ENCODE measurements around the gene ASPSCR1. TPM values are rescaled to one million over a fixed set of nuclear protein-coding genes. Genes with fewer than 3 reads are reported as not detected.

Gene ASPSCR1
- total RNA-seq, 1 experiment from 2014 or later: 54.9 TPM

DNA sequence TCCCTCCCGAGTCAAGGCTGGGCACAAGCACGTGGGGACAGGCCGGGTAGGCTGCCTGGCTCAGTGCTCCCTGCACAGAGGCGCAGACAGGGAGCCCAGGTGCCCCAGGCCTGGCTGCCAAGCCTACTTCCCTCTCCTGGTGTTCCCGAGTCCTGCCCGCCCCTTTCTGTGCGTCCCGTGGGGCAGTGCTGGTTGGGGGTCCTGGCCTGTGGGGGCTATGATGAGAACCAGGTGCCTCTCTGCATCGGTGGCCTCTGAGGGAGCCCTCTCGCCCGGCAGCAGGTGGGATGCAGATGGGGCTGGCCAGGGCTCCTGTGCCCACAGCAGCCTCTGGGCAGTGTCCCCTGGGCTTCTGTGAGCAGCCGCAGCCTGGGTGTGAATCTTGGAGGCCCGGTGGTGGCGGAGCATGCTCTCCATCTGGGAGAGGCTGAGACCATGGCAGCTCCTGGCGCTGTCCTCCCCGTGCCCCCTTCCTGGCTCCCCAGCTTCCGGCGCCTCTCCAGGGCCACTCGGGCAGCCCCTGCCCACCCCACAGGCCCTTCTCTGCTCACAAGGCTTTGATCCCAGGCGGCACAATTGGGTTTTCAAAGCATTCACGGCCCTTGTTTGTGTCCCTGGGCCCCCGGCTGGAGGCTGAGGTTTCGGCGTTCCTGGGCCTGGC lies 38.0 kb downstream of the ASPSCR1 start:
- Histone ChIP-seq H3K4me2 (no peak overlapping the region), H3K4me3 (no peak overlapping the region), H3K27ac (no peak overlapping the region), H3K36me3 (ENCODE audit: low read depth) (no peaks in the 10 kb centered on the region), H3K79me2 (ENCODE audit: low read depth) (no peaks in the 10 kb centered on the region), H3K4me1 (replicated peaks; ENCODE audit: insufficient read depth) (no peaks in the 10 kb centered on the region), H2AFZ (no peak overlapping the region), H4K20me1 (ENCODE audit: insufficient read depth) (no peaks in the 10 kb centered on the region), H3K9me3 (ENCODE audit: insufficient read depth, low read depth) (no peaks in the 10 kb centered on the region), H3K9me2 (ENCODE audit: insufficient read depth) (no peaks in the 10 kb centered on the region), H3F3A (ENCODE audit: insufficient read depth, low read depth) (no peaks in the 10 kb centered on the region; the same call in 1 of the 2 replicates), H3K27me3 (ENCODE audit: insufficient read depth, low read depth) (no peaks in the 10 kb centered on the region)
- TF ChIP-seq EZH2 (IDR thresholded peaks at IDR 0.05; ENCODE audit: low read depth): no peak
- TF ChIP-seq, protein P1, sequence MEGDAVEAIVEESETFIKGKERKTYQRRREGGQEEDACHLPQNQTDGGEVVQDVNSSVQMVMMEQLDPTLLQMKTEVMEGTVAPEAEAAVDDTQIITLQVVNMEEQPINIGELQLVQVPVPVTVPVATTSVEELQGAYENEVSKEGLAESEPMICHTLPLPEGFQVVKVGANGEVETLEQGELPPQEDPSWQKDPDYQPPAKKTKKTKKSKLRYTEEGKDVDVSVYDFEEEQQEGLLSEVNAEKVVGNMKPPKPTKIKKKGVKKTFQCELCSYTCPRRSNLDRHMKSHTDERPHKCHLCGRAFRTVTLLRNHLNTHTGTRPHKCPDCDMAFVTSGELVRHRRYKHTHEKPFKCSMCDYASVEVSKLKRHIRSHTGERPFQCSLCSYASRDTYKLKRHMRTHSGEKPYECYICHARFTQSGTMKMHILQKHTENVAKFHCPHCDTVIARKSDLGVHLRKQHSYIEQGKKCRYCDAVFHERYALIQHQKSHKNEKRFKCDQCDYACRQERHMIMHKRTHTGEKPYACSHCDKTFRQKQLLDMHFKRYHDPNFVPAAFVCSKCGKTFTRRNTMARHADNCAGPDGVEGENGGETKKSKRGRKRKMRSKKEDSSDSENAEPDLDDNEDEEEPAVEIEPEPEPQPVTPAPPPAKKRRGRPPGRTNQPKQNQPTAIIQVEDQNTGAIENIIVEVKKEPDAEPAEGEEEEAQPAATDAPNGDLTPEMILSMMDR (conservative IDR thresholded peaks at IDR 0.05): no peak
- intact Hi-C loops (cut with micrococcal nuclease; ENCODE audit: unreplicated experiment): no loop called here
- BruUV-seq (replicated peaks): no TSS peak
- no peak for DNase-seq
- CTCF ChIA-PET: no interaction called here
- POLR2A ChIA-PET (ENCODE audit: unreplicated experiment): no interaction called here

DNA sequence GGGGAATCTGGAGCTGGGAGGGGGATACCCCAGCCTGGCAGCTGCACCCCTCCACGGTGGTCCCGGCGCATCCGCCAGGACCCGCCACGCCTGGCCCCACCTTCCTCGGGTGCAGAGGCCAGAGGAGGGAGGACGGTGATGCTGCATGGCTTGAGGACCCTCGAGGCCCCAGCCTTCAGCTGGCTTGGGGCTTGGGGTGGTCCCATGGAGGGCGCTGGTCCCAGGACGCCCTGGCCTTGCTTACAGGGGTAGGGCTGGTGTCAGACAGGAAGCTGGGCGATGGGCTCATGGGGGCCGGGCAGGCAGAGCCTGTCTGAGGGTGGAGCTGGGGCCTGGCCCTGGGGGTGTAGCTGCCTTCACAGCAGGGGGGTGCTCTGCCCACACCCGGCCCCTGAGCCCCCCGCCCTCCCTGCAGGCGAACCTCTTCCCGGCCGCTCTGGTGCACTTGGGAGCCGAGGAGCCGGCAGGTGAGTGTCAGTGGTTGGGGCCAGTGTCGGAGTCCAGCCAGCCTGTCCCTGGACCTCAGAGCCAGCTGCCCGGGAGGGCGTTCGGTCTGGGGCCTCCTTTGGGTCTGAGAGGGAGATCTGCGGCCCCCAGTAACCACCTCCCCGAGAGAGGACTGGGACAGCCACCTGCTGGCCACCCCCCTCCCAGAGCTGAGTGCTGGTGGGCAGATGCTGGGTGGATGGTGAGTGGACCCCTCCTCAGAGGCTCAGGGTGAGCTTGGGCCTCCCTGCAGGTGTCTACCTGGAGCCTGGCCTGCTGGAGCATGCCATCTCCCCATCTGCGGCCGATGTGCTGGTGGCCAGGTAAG lies 38.8 kb downstream of the ASPSCR1 start:
- no peak overlapping the region for H2AFZ ChIP-seq
- H3K36me3 ChIP-seq (ENCODE audit: low read depth): no peaks in the 10 kb centered on the region
- no peak for TF ChIP-seq EZH2 (IDR thresholded peaks at IDR 0.05; ENCODE audit: low read depth)
- TF ChIP-seq, protein P1 (conservative IDR thresholded peaks at IDR 0.05): no peak
- H3K27ac ChIP-seq: no peak overlapping the region
- H3K9me2 ChIP-seq (ENCODE audit: insufficient read depth): no peaks in the 10 kb centered on the region
- intact Hi-C loops (cut with micrococcal nuclease; ENCODE audit: unreplicated experiment): no loop called here
- no peaks in the 10 kb centered on the region for H3K27me3 ChIP-seq (ENCODE audit: insufficient read depth, low read depth)
- POLR2A ChIA-PET (ENCODE audit: unreplicated experiment): interaction anchor here (0.6 kb wide), 1 partner anchor 381 kb away, joined by 8 read pairs; no protein-coding TSS in a partner anchor
- no peak overlapping the region for H3K4me3 ChIP-seq
- peaks cover 5% of the 10 kb centered on the region; the same call in 1 of the 2 replicates for H4K20me1 ChIP-seq (ENCODE audit: insufficient read depth)
- peaks cover under 1% of the 10 kb centered on the region; the same call in 1 of the 2 replicates for H3F3A ChIP-seq (ENCODE audit: insufficient read depth, low read depth)
- CTCF ChIA-PET: no interaction called here
- no TSS peak for BruUV-seq (replicated peaks)
- H3K9me3 ChIP-seq (ENCODE audit: insufficient read depth, low read depth): no peaks in the 10 kb centered on the region
- no peak overlapping the region for H3K4me2 ChIP-seq
- H3K79me2 ChIP-seq (ENCODE audit: low read depth): no peaks in the 10 kb centered on the region
- DNase-seq: no peak
- H3K4me1 ChIP-seq (replicated peaks; ENCODE audit: insufficient read depth): no peaks in the 10 kb centered on the region

DNA sequence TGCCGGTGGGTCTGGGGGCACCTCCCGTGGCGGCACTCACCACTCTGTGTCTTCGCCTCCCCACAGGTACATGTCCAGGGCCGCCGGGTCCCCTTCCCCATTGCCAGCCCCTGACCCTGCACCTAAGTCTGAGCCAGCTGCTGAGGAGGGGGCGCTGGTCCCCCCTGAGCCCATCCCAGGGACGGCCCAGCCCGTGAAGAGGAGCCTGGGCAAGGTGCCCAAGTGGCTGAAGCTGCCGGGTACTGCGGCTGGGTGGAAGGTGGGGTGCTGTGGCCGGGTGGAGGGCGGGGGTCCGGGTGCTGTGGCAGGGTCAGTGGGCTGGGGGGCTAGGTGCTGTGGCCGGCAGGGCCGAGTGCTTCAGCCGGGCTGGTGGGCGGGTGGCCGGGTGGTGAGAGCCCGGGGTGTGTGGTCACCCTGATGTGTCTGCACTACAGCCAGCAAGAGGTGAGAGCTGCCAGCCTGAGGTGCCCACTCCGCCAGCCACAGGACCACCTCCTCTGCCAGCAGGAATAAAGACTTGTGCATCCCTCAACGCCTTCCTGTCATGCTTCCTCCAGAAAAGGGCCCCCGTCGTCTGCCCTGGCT lies 39.5 kb downstream of the ASPSCR1 start:
- H3K27ac ChIP-seq: no peak overlapping the region
- no peaks in the 10 kb centered on the region for H3K9me3 ChIP-seq (ENCODE audit: insufficient read depth, low read depth)
- peaks cover 6% of the 10 kb centered on the region; the same call in 1 of the 2 replicates for H3F3A ChIP-seq (ENCODE audit: insufficient read depth, low read depth)
- no peaks in the 10 kb centered on the region for H3K4me1 ChIP-seq (replicated peaks; ENCODE audit: insufficient read depth)
- no peaks in the 10 kb centered on the region for H3K9me2 ChIP-seq (ENCODE audit: insufficient read depth)
- no TSS peak for BruUV-seq (replicated peaks)
- H4K20me1 ChIP-seq (ENCODE audit: insufficient read depth): peaks cover 5% of the 10 kb centered on the region; the same call in 1 of the 2 replicates
- H2AFZ ChIP-seq: no peak overlapping the region
- peaks cover 6% of the 10 kb centered on the region; the same call in 1 of the 2 replicates for H3K79me2 ChIP-seq (ENCODE audit: low read depth)
- ChIA-PET CTCF (no interaction called here), POLR2A (ENCODE audit: unreplicated experiment) (no interaction called here)
- H3K4me3 ChIP-seq: no peak overlapping the region
- intact Hi-C loops (cut with micrococcal nuclease; ENCODE audit: unreplicated experiment): no loop called here
- TF ChIP-seq EZH2 (IDR thresholded peaks at IDR 0.05; ENCODE audit: low read depth): no peak
- TF ChIP-seq, protein P1 (conservative IDR thresholded peaks at IDR 0.05): no peak
- no peaks in the 10 kb centered on the region for H3K36me3 ChIP-seq (ENCODE audit: low read depth)
- no peak overlapping the region for H3K4me2 ChIP-seq
- DNase-seq: no peak
- no peaks in the 10 kb centered on the region for H3K27me3 ChIP-seq (ENCODE audit: insufficient read depth, low read depth)
